Activated T-cell treated with anti-CD3 and anti-CD28 coated beads, Interleukin-2, amount 50 U/mL, for 72 hours (primary cell): Measurements from ENCODE around the gene MGLL. TPM values are rescaled to one million over a fixed set of nuclear protein-coding genes. Genes with fewer than 3 reads are reported as not detected.
A peak's percentile ranks its signal among the peaks of the same experiment; 100 is the strongest.

ENCODE experiments used
- ATAC-seq, 2 donors: fragments of 150-1000 bp; cut with Tn5 transposase; replicated peaks in 1 of 2; 2 replicates each; pipeline ENCODE4 v1.10.0; 2021; ENCODE audit warnings: moderate library complexity in 2 of 2, mild to moderate bottlenecking in 1 of 2
- DNase-seq, 2 donors: peaks; one replicate each; pipeline ENCODE4 v3.0.0; 2021 to 2022; ENCODE audit warnings: mixed read lengths in 1 of 2
- H3K27ac Mint-ChIP-seq: one replicate; pipeline ENCODE4 v1.8.0; 2022; ENCODE audit warnings: mild to moderate bottlenecking, moderate library complexity, mixed read lengths
- H3K27me3 Mint-ChIP-seq: one replicate; pipeline ENCODE4 v1.8.0; 2022; ENCODE audit warnings: low read depth, mixed read lengths
- H3K36me3 Mint-ChIP-seq, 2 donors: one replicate each; pipeline ENCODE4 v1.8.0; 2022; ENCODE audit warnings: mixed read lengths in 2 of 2, mild to moderate bottlenecking in 1 of 2; ENCODE audit not compliant: insufficient read depth in 2 of 2
- H3K4me1 Mint-ChIP-seq: one replicate; pipeline ENCODE4 v1.8.0; 2022; ENCODE audit warnings: low read depth, mixed read lengths
- H3K4me3 Mint-ChIP-seq, 2 donors: one replicate each; pipeline ENCODE4 v1.8.0; 2022; ENCODE audit warnings: mild to moderate bottlenecking in 2 of 2, mixed read lengths in 2 of 2, moderate library complexity in 2 of 2
- H3K9me3 Mint-ChIP-seq, 2 donors: one replicate each; pipeline ENCODE4 v1.8.0; 2022; ENCODE audit warnings: mixed read lengths in 2 of 2
- total RNA-seq, 2 donors: library from RNA; stranded (reverse); gene quantifications; one replicate each; pipeline ENCODE4 v1.2.3, GENCODE V29; 2022

Gene MGLL
- total RNA-seq, 2 donors from 2014 or later = 1.7 to 2.3 TPM

DNA sequence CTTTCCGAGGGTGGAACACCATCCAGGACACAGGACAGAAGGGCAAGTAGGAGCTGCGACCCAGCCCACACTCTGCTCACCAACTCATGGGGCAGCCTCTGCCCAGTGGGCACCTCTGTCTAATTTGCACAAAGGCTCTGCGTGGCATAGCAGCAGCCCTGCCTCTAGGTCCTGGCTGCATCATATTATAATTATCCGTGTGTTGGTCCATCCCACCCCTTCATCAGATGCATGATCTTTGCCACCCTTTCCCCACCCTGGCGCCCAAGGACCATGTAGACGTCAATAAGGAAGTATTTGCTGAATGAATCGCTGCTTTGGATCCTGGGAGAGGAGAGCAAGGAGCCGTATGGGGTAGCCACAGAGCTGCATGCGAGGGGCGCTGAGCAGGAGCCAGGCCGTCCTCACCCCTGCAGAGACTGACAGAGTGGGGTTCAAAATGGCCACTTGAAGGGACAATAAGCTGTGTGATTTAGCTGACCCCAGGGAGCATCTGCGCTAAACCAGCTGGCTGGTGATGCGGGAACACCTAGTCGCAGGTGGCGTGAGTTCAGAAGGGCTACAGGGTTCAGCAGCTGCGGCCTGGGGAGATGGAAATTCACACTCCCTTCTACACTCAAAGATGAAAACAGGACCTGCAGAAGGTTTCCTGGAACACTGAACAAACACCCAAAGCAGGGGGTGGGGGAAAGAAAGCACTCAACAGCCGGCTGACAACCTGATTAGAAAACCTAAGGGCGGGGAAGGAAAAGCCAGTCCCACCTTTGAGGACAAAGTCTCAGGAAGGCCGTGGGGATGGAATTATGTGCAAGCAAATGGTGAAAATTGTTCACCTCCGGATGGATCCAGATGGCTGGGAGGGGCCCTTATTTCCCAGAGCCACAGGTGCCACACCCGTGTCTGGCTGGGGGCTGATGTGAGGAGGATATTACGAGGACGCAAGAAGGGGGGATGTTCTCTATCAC, 6.4 kb downstream of the MGLL start:
- no peak for ATAC-seq
- no peak overlapping the region for H3K27ac Mint-ChIP-seq
- H3K4me3 Mint-ChIP-seq = no peak overlapping the region
- DNase-seq = no peak
- no peaks in the 10 kb centered on the region for H3K4me1 Mint-ChIP-seq
- peaks cover 30% of the 10 kb centered on the region for H3K27me3 Mint-ChIP-seq
- H3K9me3 Mint-ChIP-seq = no peaks in the 10 kb centered on the region
- no peaks in the 10 kb centered on the region for H3K36me3 Mint-ChIP-seq

- Mint-ChIP-seq H3K4me3 (no peak overlapping the region), H3K36me3 (no peaks in the 10 kb centered on the region), H3K27me3 (peaks cover 20% of the 10 kb centered on the region), H3K9me3 (no peaks in the 10 kb centered on the region), H3K27ac (no peak overlapping the region), H3K4me1 (no peaks in the 10 kb centered on the region)
- no peak for ATAC-seq
- DNase-seq = no peak
These were observed 7.3 kb downstream of the MGLL start for GRCh38 chr3:127815001-127815400.

DNA sequence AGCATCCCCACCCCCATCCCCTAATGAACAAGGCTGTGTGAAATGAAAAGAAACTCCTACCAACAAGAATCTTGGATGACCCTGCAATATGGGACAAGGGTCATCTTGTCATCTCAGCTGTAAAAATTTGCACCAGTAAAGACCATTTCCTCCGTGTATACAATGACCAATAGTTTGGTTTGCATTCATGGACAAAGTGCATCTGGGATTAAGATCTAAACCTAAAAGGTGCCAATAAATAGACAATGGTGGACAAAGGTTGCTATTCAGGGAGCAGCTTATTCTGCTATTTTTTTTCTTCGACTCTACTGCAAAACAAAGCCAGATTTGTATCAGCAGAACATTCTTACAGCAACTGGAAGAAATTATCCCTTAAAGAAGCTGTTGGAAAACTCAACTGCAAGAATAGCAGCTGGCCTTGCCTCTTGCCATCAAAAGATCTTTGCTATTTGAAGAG, 8.0 kb downstream of the MGLL start:
- H3K27me3 Mint-ChIP-seq = peaks cover 19% of the 10 kb centered on the region
- no peak overlapping the region for H3K4me3 Mint-ChIP-seq
- H3K4me1 Mint-ChIP-seq = no peaks in the 10 kb centered on the region
- H3K9me3 Mint-ChIP-seq = no peaks in the 10 kb centered on the region
- no peak overlapping the region for H3K27ac Mint-ChIP-seq
- DNase-seq (no peak), ATAC-seq (no peak)
- H3K36me3 Mint-ChIP-seq = no peaks in the 10 kb centered on the region

GRCh38 chr3:127812151-127812550, 10.2 kb downstream of the MGLL start:
- no peak for ATAC-seq
- DNase-seq = no peak
- Mint-ChIP-seq H3K4me3 (no peak overlapping the region), H3K4me1 (no peaks in the 10 kb centered on the region), H3K9me3 (no peaks in the 10 kb centered on the region), H3K36me3 (no peaks in the 10 kb centered on the region), H3K27me3 (peaks cover 29% of the 10 kb centered on the region), H3K27ac (no peak overlapping the region)

- DNase-seq (no peak), ATAC-seq (no peak)
- H3K9me3 Mint-ChIP-seq = no peaks in the 10 kb centered on the region
- H3K4me1 Mint-ChIP-seq = no peaks in the 10 kb centered on the region
- H3K27ac Mint-ChIP-seq = no peak overlapping the region
- H3K4me3 Mint-ChIP-seq = no peak overlapping the region
- no peaks in the 10 kb centered on the region for H3K36me3 Mint-ChIP-seq
- peaks cover 29% of the 10 kb centered on the region for H3K27me3 Mint-ChIP-seq
These were observed 10.6 kb downstream of the MGLL start for GRCh38 chr3:127811717-127812116.

GRCh38 chr3:127809611-127810010, 12.7 kb downstream of the MGLL start:
- H3K4me1 Mint-ChIP-seq = no peaks in the 10 kb centered on the region
- H3K9me3 Mint-ChIP-seq = no peaks in the 10 kb centered on the region
- no peak overlapping the region for H3K4me3 Mint-ChIP-seq
- H3K27ac Mint-ChIP-seq = no peak overlapping the region
- no peak for DNase-seq
- peaks cover 24% of the 10 kb centered on the region for H3K27me3 Mint-ChIP-seq
- no peak for ATAC-seq
- H3K36me3 Mint-ChIP-seq = no peaks in the 10 kb centered on the region

GRCh38 chr3:127809211-127809610, 13.1 kb downstream of the MGLL start:
- no peak for DNase-seq
- no peak for ATAC-seq
- no peak overlapping the region for H3K27ac Mint-ChIP-seq
- no peak overlapping the region for H3K4me3 Mint-ChIP-seq
- H3K27me3 Mint-ChIP-seq = peaks cover 24% of the 10 kb centered on the region
- H3K9me3 Mint-ChIP-seq = no peaks in the 10 kb centered on the region
- H3K36me3 Mint-ChIP-seq = no peaks in the 10 kb centered on the region
- H3K4me1 Mint-ChIP-seq = no peaks in the 10 kb centered on the region

- DNase-seq (no peak), ATAC-seq (peak; percentile 40 to 69)
- Mint-ChIP-seq H3K27ac (no peak overlapping the region), H3K4me3 (no peak overlapping the region), H3K4me1 (no peaks in the 10 kb centered on the region), H3K36me3 (no peaks in the 10 kb centered on the region), H3K9me3 (no peaks in the 10 kb centered on the region), H3K27me3 (peaks cover 15% of the 10 kb centered on the region)
These were observed 14.1 kb downstream of the MGLL start for GRCh38 chr3:127808197-127808596.

DNA sequence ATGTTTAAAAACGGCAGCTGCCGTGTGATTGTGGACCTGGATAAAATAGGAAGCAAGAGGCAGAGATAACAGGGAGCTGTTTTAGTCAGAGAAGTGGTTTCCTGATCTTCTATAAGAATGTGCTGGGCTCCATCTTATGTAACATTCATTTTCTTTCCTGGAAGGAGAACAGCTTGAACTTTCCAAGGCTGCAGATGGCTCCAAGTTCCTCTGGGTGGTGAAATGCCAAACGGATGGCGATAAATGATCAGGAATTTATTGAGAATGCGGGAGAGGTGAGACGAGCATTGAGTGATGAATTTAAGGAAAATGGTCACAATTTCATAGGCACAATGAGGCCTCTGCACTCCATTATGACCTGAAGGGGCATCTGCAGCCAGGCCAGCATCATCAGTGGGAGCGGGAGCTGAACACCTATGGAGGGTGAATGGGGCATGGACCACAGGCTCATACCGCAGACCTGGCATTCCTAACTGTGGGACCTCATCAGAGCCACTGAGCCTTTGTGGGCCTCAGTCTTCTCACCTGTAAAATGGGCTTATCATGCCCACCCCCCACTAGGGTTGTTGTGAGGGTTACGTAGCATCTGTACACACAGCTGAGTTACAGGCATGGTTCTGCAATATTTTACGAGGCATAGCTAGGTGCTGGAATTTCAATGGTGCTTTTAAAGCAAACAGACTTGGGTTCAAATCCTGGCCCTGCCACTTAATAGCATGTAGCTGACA, 17.1 kb downstream of the MGLL start:
- Mint-ChIP-seq H3K9me3 (no peaks in the 10 kb centered on the region), H3K36me3 (no peaks in the 10 kb centered on the region), H3K4me1 (peaks cover 8% of the 10 kb centered on the region), H3K27me3 (peaks cover 11% of the 10 kb centered on the region), H3K4me3 (no peak overlapping the region), H3K27ac (no peak overlapping the region)
- ATAC-seq = no peak
- no peak for DNase-seq

DNA sequence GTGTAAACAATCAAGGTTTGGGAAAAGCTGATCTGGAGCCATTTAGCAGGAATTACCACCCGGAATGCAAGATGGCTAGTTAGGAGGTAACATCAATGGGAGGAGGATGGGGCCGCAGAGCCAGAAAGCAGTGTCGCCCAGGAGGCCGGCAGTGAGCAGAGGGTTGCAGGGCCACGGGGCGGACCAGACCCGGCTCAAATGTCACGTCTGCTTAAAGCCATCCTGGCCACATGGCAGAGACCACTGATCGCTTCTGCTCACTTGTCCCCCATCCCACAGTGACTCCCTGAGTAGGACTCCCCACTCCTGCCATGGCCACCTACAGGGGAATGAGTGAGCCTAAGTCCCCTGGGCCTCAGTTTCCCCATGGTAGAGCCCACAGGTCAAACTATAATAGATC, 18.2 kb downstream of the MGLL start:
- H3K9me3 Mint-ChIP-seq = no peaks in the 10 kb centered on the region
- ATAC-seq = no peak

DNA sequence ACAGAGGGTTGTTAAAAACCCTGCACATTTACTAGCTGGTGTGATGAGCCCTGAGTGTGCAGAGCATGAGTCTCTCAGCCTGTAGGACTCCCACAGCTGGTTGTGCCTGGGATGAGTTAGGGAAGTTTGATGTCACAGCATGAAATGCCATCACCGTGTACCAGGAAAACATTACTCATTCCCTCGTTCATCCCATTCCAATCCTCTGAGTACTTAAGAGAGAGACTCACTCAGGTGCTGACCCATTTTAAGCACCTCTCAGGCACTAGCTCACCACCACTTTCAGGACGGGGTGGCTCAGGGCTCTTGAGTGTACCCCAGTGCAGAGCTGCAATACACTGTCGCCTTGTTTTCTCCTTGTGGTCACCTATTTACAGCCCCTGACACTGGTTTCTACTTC, 18.7 kb downstream of the MGLL start:
- H3K27ac Mint-ChIP-seq = no peak overlapping the region
- DNase-seq = no peak
- H3K27me3 Mint-ChIP-seq = peaks cover 2% of the 10 kb centered on the region
- H3K4me1 Mint-ChIP-seq = peaks cover 11% of the 10 kb centered on the region
- ATAC-seq = no peak
- H3K4me3 Mint-ChIP-seq = no peak overlapping the region
- no peaks in the 10 kb centered on the region for H3K36me3 Mint-ChIP-seq
- no peaks in the 10 kb centered on the region for H3K9me3 Mint-ChIP-seq

More for the DNA sequence above, 18.2 kb downstream of the MGLL start:
- Mint-ChIP-seq H3K36me3 (no peaks in the 10 kb centered on the region), H3K4me1 (peaks cover 11% of the 10 kb centered on the region), H3K27ac (no peak overlapping the region), H3K27me3 (peaks cover 8% of the 10 kb centered on the region), H3K4me3 (no peak overlapping the region)
- no peak for DNase-seq

DNA sequence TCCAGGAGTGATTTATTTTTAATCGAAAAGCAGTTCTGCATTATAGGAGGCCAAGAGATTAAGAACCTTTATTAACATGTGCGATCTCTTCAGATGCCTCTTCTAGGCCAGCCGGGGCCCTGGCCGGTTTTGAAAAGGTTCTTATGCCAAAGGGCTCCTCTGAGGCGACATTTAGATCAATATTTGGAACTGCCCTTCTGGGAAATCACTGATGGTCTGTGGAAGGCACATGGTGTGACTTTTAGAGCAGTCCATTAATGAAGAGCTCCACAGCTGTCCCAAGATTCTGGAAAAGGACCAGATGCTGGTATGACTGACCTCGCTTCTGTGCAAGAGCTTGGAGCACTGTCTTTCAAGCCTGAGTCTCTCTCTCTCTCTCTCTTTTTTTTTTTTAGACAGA, 19.7 kb downstream of the MGLL start:
- Mint-ChIP-seq H3K4me1 (peaks cover 11% of the 10 kb centered on the region), H3K4me3 (no peak overlapping the region), H3K9me3 (no peaks in the 10 kb centered on the region), H3K27me3 (no peaks in the 10 kb centered on the region), H3K36me3 (no peaks in the 10 kb centered on the region), H3K27ac (no peak overlapping the region)
- DNase-seq (no peak), ATAC-seq (no peak)

DNA sequence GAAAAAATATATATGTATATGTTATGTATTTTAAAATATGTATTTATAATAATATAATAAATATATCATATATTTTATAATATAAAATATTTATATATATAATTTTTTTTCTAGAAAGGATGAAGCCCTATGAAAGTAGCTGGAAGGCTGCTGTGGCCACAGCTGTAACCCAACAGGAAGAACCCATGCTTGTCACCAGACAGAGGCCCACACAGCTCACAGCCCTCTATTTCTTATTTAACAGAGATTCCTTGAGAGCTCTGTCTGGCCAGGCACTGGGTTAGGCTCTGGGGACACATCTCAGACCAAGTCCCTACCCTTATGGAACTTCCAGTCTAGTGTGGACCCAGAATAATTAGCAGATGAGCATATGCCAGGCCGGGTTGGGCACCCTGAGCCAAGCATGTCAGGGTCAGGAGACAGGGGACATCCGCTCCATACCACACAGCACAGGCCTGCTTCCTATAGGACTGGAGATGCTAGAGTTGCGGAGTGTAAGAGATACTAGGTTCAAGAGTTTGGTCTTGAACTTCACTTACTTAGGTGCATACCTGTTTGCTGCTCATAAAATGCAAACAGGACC, 20.5 kb downstream of the MGLL start:
- Mint-ChIP-seq H3K9me3 (no peaks in the 10 kb centered on the region), H3K36me3 (no peaks in the 10 kb centered on the region), H3K4me1 (peaks cover 11% of the 10 kb centered on the region), H3K27ac (no peak overlapping the region), H3K4me3 (no peak overlapping the region), H3K27me3 (no peaks in the 10 kb centered on the region)
- DNase-seq (no peak), ATAC-seq (no peak)
